DND-41 (cell line): Measurements from ENCODE around the gene DSCAM.

Experiments used
- EZH2 ChIP-seq: IDR thresholded peaks from 3 replicates; pipeline ENCODE4 v1.6.1; 2012; ENCODE audit warnings: borderline replicate concordance, low read depth, mild to moderate bottlenecking, moderate library complexity, low read length, inconsistent platforms; ENCODE audit not compliant: severe bottlenecking
- TF ChIP-seq, protein P1 (sequence below): IDR thresholded peaks from 2 replicates; pipeline ENCODE4 v1.5.1; 2012; ENCODE audit warnings: borderline replicate concordance, low read length, moderate library complexity, mild to moderate bottlenecking; ENCODE audit not compliant: poor library complexity, severe bottlenecking; ENCODE audit errors: extremely low read depth

DNA sequence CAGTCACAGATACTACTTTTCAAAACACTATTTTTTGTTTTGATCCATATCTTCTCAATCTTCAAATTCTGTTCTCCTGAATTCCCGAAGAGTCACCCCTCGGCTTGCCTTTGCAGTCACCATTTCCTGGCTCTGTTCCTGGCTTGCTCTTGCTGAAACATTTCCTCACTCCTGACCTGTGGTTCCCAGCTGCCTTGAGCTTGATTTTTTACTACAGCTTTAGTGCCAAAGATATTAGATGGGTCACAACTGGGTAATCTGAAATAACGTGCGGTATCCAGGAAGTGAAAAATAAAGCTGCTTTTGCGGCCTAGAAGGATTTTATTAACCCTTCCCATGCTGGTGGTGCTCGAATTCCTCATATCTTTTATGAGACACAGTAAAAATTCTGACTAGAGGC lies 660.9 kb downstream of the DSCAM start:
- TF ChIP-seq, protein P1, sequence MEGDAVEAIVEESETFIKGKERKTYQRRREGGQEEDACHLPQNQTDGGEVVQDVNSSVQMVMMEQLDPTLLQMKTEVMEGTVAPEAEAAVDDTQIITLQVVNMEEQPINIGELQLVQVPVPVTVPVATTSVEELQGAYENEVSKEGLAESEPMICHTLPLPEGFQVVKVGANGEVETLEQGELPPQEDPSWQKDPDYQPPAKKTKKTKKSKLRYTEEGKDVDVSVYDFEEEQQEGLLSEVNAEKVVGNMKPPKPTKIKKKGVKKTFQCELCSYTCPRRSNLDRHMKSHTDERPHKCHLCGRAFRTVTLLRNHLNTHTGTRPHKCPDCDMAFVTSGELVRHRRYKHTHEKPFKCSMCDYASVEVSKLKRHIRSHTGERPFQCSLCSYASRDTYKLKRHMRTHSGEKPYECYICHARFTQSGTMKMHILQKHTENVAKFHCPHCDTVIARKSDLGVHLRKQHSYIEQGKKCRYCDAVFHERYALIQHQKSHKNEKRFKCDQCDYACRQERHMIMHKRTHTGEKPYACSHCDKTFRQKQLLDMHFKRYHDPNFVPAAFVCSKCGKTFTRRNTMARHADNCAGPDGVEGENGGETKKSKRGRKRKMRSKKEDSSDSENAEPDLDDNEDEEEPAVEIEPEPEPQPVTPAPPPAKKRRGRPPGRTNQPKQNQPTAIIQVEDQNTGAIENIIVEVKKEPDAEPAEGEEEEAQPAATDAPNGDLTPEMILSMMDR, result no peak
- TF ChIP-seq EZH2, result no peak
